Suprapubic skin (tissue), 4 donors: ENCODE results near the gene GHRH. TPM values are rescaled to one million over a fixed set of nuclear protein-coding genes. Genes with fewer than 3 reads are reported as not detected.

Experiments
- DNase-seq, 2 donors: peaks; one replicate each; pipeline ENCODE4 v3.0.0-alpha.2; 2019; ENCODE audit warnings: low spot score in 2 of 2
- H3K27ac ChIP-seq: fragments of 200-600 bp; sonication (generic); one replicate; pipeline ENCODE4 v1.5.1; 2019
- H3K27me3 ChIP-seq: fragments of 200-600 bp; sonication (generic); one replicate; pipeline ENCODE4 v1.5.1; 2019
- H3K36me3 ChIP-seq: fragments of 200-600 bp; sonication (generic); one replicate; pipeline ENCODE4 v1.5.1; 2019
- H3K4me1 ChIP-seq: fragments of 200-600 bp; sonication (generic); one replicate; pipeline ENCODE4 v1.5.1; 2019
- H3K4me3 ChIP-seq: fragments of 200-600 bp; sonication (generic); one replicate; pipeline ENCODE4 v1.5.1; 2019; ENCODE audit warnings: mild to moderate bottlenecking
- H3K9me3 ChIP-seq: fragments of 200-600 bp; sonication (generic); one replicate; pipeline ENCODE4 v1.5.1; 2019
- CTCF ChIP-seq, 2 donors: fragments of 200-600 bp in 1 of 2; fragments of 450-650 bp in 1 of 2; sonication (generic) in 1 of 2; IDR thresholded peaks; one replicate each; pipeline ENCODE4 v1.5.1; 2016 to 2019; ENCODE audit warnings: antibody characterized with exemption in 2 of 2, mild to moderate bottlenecking in 1 of 2, moderate library complexity in 1 of 2
- EP300 ChIP-seq: sonication (generic); formaldehyde crosslinking; IDR thresholded peaks from one replicate; pipeline ENCODE4 v1.6.1; 2017; ENCODE audit warnings: antibody characterized with exemption
- POLR2A ChIP-seq, 2 donors: fragments of 450-650 bp; IDR thresholded peaks; one replicate each; pipeline ENCODE4 v1.6.1; 2017; ENCODE audit warnings: antibody characterized with exemption in 2 of 2, mild to moderate bottlenecking in 2 of 2, moderate library complexity in 2 of 2
- POLR2AphosphoS5 ChIP-seq, 3 donors: sonication (generic); formaldehyde crosslinking; IDR thresholded peaks; one replicate each; pipeline ENCODE4 v1.6.1; 2017; ENCODE audit warnings: antibody characterized with exemption in 3 of 3
- WGBS: methylation state at CpG from one replicate; pipeline ENCODE4 v1.1.5; 2018; 5-methylcytosine and 5-hydroxymethylcytosine counted together
- total RNA-seq, 4 donors: library from RNA; depleted of rRNA; stranded (reverse); fragments of >200 nt; gene quantifications; one replicate each; pipeline ENCODE4 v1.1.0, GENCODE V29; 2016

Gene GHRH
- total RNA-seq, 4 donors from 2014 or later, result not detected

DNA sequence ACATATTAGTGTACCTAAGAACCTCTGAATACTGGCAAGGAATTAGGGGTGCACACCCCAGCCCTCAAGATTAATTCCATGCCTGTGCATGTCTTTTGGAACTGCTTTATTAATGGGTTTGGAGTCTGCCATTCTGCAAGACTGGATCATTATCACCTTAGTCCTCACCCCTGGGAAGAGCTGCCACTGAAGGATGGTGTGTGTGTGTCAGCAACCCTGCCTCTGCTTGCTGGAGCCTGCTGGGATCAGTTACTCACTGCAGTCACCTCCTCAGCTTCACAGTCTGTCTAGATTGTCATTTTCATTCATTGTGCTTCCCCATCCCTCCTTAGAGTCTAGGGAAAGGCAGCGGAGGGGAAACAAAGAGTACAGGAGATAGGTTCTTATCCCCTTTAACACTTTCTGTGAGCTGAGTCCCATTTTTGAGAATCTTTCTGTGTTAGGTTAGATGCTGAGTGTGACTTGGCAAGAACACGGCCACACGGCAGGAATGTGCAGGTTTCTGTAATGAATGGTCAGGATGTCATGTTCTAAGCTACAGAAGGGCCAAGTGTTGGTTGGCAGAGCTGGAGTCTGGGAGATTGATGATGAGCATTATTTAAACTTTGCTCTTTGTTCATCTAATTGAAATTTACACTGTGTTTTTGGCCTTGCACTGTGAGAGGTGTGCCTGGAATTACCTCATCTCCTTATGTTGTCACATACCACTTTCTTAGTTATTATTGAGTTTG lies 21.1 kb downstream of the GHRH start:
- Histone ChIP-seq H3K4me1 (peaks cover 6% of the 10 kb centered on the region), H3K36me3 (peaks cover 84% of the 10 kb centered on the region)
- 65% methylated on average over 3 of the region's 3 CpGs for WGBS

GRCh38 chr20:37238935-37239451 lies 22.6 kb downstream of the GHRH start:
- Histone ChIP-seq H3K4me1 (peaks cover 6% of the 10 kb centered on the region), H3K9me3 (no peaks in the 10 kb centered on the region), H3K36me3 (peaks cover 92% of the 10 kb centered on the region), H3K4me3 (no peak overlapping the region), H3K27me3 (no peaks in the 10 kb centered on the region), H3K27ac (no peak overlapping the region)
- peak in 1 of 2 donors; percentile 14 for DNase-seq
- no peak for TF ChIP-seq CTCF (IDR thresholded peaks at IDR 0.05)
- 71% methylated on average over 1 of the region's 1 CpG for WGBS

More for the DNA sequence above, 21.1 kb downstream of the GHRH start:
- Histone ChIP-seq H3K27ac (no peak overlapping the region), H3K27me3 (no peaks in the 10 kb centered on the region), H3K4me3 (no peak overlapping the region), H3K9me3 (no peaks in the 10 kb centered on the region)
- peak in 1 of 2 donors; percentile 20 for DNase-seq
- TF ChIP-seq POLR2AphosphoS5 (IDR thresholded peaks at IDR 0.05), result no peak
- no peak for TF ChIP-seq POLR2A (IDR thresholded peaks at IDR 0.05)
- no peak for TF ChIP-seq CTCF (IDR thresholded peaks at IDR 0.05)
- TF ChIP-seq EP300, result no peak

DNA sequence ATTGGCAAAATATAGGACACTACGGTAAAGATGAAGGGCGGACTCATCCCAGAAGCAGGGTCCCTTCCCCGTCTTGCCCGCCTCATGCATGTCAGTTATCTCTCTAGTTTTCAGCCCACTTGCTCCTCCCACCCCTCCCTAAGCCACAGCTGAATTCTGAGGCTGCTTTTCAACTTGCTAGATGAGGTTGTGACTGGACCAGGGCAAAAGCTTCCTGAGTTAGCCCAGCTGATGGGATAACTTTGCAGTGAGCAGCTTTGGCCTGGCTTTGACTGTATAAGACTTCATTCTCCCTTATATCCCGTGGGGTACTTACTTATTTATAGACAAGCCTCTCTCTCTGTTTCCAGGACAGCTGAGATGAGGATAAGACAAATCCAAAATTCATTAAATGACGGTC lies 23.2 kb downstream of the GHRH start:
- Histone ChIP-seq H3K27ac (no peak overlapping the region), H3K36me3 (peaks cover 95% of the 10 kb centered on the region), H3K27me3 (no peaks in the 10 kb centered on the region), H3K4me3 (no peak overlapping the region), H3K9me3 (no peaks in the 10 kb centered on the region), H3K4me1 (peaks cover 6% of the 10 kb centered on the region)
- peak in 1 of 2 donors; percentile 16 for DNase-seq
- TF ChIP-seq POLR2AphosphoS5 (IDR thresholded peaks at IDR 0.05) (no peak), POLR2A (IDR thresholded peaks at IDR 0.05) (no peak), CTCF (IDR thresholded peaks at IDR 0.05) (no peak), EP300 (no peak)
- 93% methylated on average over 6 of the region's 6 CpGs for WGBS

GRCh38 chr20:37237656-37238055 lies 24.0 kb downstream of the GHRH start:
- peak; percentile 29 to 38 for DNase-seq
- H3K4me1 ChIP-seq, result peaks cover 6% of the 10 kb centered on the region
- H3K27ac ChIP-seq, result no peak overlapping the region
- no peaks in the 10 kb centered on the region for H3K9me3 ChIP-seq
- no peak overlapping the region for H3K4me3 ChIP-seq
- WGBS, result 93% methylated on average over 5 of the region's 5 CpGs
- TF ChIP-seq CTCF (IDR thresholded peaks at IDR 0.05), result no peak
- no peak for TF ChIP-seq POLR2A (IDR thresholded peaks at IDR 0.05)
- no peak for TF ChIP-seq POLR2AphosphoS5 (IDR thresholded peaks at IDR 0.05)
- no peak for TF ChIP-seq EP300
- peaks cover 95% of the 10 kb centered on the region for H3K36me3 ChIP-seq
- no peaks in the 10 kb centered on the region for H3K27me3 ChIP-seq

GRCh38 chr20:37236462-37236861 lies 25.2 kb downstream of the GHRH start:
- H3K9me3 ChIP-seq, result no peaks in the 10 kb centered on the region
- peaks cover 6% of the 10 kb centered on the region for H3K4me1 ChIP-seq
- no peak overlapping the region for H3K4me3 ChIP-seq
- H3K27ac ChIP-seq, result no peak overlapping the region
- TF ChIP-seq POLR2A (IDR thresholded peaks at IDR 0.05) (no peak), POLR2AphosphoS5 (IDR thresholded peaks at IDR 0.05) (no peak), CTCF (IDR thresholded peaks at IDR 0.05) (no peak), EP300 (no peak)
- H3K36me3 ChIP-seq, result peaks cover 95% of the 10 kb centered on the region
- DNase-seq, result peak in 1 of 2 donors; percentile 29
- no peaks in the 10 kb centered on the region for H3K27me3 ChIP-seq
- 71% methylated on average over 4 of the region's 4 CpGs for WGBS
